GM12875 (cell line): ENCODE results near the gene C1orf116.

ENCODE experiments used
- H3K4me3 ChIP-seq: one replicate; pipeline ENCODE4 v1.5.1; 2011; ENCODE audit warnings: low read depth, low read length, control low read depth
- CTCF ChIP-seq: IDR thresholded peaks from 2 replicates; pipeline ENCODE4 v1.5.1; 2011; ENCODE audit warnings: low read depth, mild to moderate bottlenecking, control low read depth, inconsistent platforms, low read length, moderate library complexity, borderline replicate concordance; ENCODE audit not compliant: insufficient read depth

Gene C1orf116

GRCh38 chr1:206970446-206970845 lies 62.1 kb downstream of the C1orf116 start, which contains the start of gene FCAMR:
Gene FCAMR (minus strand): TSS chr1:206970460. CDS start chr1:206970125, 335 bp downstream.
- TF ChIP-seq CTCF: no peak
- no peak within 1 kb of the TSS for H3K4me3 ChIP-seq

DNA sequence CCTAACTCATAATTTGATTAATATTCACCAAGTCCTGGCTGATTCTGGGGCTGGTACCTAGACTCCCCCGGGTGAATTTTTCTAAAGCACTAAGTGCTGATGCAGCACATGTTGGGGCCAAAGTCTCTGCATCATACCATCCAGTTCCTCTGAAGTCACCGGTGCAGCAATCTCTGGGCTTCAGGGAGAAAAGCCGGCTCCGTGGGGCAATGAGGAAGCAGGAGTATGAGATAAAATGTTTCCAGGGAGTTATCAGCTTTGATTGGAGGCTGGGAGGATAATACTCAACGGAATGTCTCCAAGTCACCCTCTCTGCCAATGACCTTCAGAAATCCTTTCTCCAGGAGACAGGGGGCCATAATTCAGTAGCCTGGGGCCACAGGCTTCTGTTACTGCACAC lies 63.5 kb downstream of the C1orf116 start:
- H3K4me3 ChIP-seq: no peak overlapping the region
- no peak for TF ChIP-seq CTCF
